Left ventricle myocardium inferior (tissue), 1 donor: ENCODE results near the gene DOCK4. TPM values are rescaled to one million over a fixed set of nuclear protein-coding genes. Genes with fewer than 3 reads are reported as not detected.
A peak's percentile ranks its signal among the peaks of the same experiment; 100 is the strongest.

ENCODE experiments used
- DNase-seq: peaks from one replicate; pipeline ENCODE4 v3.0.0-alpha.2; 2020
- H3K27ac ChIP-seq: fragments of 200-600 bp; replicated peaks from 2 replicates; pipeline ENCODE4 v1.8.0; 2021
- H3K27me3 ChIP-seq: fragments of 200-600 bp; 2 replicates; pipeline ENCODE4 v1.8.0; 2021; ENCODE audit warnings: low read depth
- H3K36me3 ChIP-seq: fragments of 200-600 bp; 2 replicates; pipeline ENCODE4 v1.8.0; 2021
- H3K4me1 ChIP-seq: fragments of 200-600 bp; 2 replicates; pipeline ENCODE4 v1.8.0; 2021
- H3K4me3 ChIP-seq: fragments of 200-600 bp; 2 replicates; pipeline ENCODE4 v1.8.0; 2021; ENCODE audit warnings: mild to moderate bottlenecking, moderate library complexity
- H3K9me3 ChIP-seq: fragments of 200-600 bp; replicated peaks from 2 replicates; pipeline ENCODE4 v1.8.0; 2021
- intact Hi-C: fragments of 100-400 bp; cut with micrococcal nuclease; formaldehyde crosslinking; loops from one replicate; pipeline ENCODE4 v1.11.0; 2022
- total RNA-seq: library from RNA; stranded (reverse); fragmentation: NEBNext Ultra II Directional; extraction: Animal tissue kit (Norgen Biotek cat#: 25700); gene quantifications from one replicate; pipeline ENCODE4 v1.2.1, GENCODE V29; 2021
- TF ChIP-seq, protein P1 (sequence below): fragments of 200-600 bp; IDR thresholded peaks from 2 replicates; pipeline ENCODE4 v1.8.0; 2021; ENCODE audit warnings: antibody characterized with exemption, mild to moderate bottlenecking, borderline replicate concordance
- donor health status: DM: no; HTN: yes; CAD: no; lungs with severe emphysema.

The DOCK4 gene
- total RNA-seq, 1 donor from 2014 or later = 15.2 TPM

DNA sequence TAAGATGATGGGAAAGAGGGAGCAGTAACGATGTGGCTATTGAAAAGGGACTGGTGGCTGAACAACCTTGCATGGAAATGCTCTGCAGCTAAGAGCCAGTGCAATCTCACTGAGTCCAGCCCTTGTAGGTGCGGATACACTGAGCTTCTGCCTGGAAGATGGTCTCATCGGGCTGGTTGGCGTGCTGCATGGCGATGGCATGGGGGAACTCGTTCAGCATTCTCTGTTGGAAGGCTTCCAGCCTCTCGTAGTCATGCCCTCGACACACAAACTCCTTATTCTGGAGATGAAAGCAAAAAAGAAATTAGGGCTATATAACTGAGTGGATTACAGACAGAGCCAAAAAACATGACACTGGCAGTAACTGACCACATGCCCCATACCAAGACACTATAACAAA, 446.2 kb downstream of the DOCK4 start:
- DNase-seq = no peak
- intact Hi-C loops = loop anchor here (10.0 kb wide), 1 partner anchor 95 kb away; no protein-coding TSS in a partner anchor
- Histone ChIP-seq H3K4me1 (peaks cover 9% of the 10 kb centered on the region), H3K36me3 (peaks cover 41% of the 10 kb centered on the region), H3K27ac (no peak overlapping the region), H3K9me3 (no peaks in the 10 kb centered on the region), H3K4me3 (no peak overlapping the region), H3K27me3 (no peaks in the 10 kb centered on the region)
- TF ChIP-seq, protein P1, sequence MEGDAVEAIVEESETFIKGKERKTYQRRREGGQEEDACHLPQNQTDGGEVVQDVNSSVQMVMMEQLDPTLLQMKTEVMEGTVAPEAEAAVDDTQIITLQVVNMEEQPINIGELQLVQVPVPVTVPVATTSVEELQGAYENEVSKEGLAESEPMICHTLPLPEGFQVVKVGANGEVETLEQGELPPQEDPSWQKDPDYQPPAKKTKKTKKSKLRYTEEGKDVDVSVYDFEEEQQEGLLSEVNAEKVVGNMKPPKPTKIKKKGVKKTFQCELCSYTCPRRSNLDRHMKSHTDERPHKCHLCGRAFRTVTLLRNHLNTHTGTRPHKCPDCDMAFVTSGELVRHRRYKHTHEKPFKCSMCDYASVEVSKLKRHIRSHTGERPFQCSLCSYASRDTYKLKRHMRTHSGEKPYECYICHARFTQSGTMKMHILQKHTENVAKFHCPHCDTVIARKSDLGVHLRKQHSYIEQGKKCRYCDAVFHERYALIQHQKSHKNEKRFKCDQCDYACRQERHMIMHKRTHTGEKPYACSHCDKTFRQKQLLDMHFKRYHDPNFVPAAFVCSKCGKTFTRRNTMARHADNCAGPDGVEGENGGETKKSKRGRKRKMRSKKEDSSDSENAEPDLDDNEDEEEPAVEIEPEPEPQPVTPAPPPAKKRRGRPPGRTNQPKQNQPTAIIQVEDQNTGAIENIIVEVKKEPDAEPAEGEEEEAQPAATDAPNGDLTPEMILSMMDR = no peak

DNA sequence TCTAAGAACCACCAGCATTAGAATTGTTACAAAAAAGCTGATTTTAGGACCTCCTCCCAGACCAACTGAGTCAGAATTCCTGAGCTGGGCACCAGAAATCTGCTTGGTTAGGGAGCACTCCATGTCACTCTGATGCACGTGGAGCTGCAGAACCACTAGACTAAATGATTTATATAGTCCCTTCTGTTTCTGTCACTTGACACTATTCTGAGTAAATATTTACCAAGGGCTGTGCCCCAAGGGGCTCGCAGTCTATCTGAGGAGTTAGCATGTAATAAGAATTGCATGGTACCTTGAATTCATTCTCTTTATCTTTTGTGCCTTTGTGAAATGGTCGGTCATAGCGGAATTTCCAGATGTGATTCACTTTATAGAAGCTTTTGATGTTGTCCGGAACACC, 447.9 kb downstream of the DOCK4 start:
- intact Hi-C loops = loop anchor here (10.0 kb wide), 2 partner anchors 656 to 736 kb away; no protein-coding TSS in a partner anchor
- no peak for DNase-seq
- Histone ChIP-seq H3K4me3 (no peak overlapping the region), H3K9me3 (no peaks in the 10 kb centered on the region), H3K27ac (no peak overlapping the region), H3K4me1 (peaks cover 3% of the 10 kb centered on the region), H3K36me3 (peaks cover 47% of the 10 kb centered on the region), H3K27me3 (no peaks in the 10 kb centered on the region)
- TF ChIP-seq, protein P1 = no peak

DNA sequence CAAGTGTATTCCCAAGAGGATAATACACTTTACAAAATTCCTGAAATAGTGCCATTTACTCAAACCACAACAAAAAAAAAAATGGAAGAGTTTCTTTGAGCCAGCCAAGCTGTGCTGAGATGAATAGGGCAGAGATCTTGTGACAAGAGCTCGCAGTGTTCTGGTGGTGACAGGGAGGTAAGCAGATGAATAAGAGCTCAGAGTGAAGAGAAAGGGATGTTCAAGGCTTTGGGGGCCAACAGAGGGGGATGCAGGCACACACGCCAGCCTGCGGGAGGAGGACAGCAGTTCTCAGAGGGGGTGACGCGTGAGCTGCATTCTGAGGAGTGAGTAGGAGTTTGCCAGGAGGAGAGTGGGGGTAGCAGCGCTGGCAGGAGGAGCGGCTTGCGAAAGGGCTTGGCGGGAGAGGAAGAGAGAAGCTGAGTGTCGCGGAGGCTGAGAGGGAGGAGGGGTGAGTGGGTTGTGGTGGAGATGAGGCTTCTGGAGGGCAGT, 449.5 kb downstream of the DOCK4 start:
- H3K4me1 ChIP-seq = no peaks in the 10 kb centered on the region
- TF ChIP-seq, protein P1 = no peak
- H3K27me3 ChIP-seq = no peaks in the 10 kb centered on the region
- no peak overlapping the region for H3K27ac ChIP-seq
- intact Hi-C loops = loop anchor here (10.0 kb wide), 2 partner anchors 658 to 738 kb away; no protein-coding TSS in a partner anchor
- H3K9me3 ChIP-seq = no peaks in the 10 kb centered on the region
- H3K4me3 ChIP-seq = peak overlapping the region; percentile 5
- DNase-seq = peak; percentile 73
- peaks cover 47% of the 10 kb centered on the region for H3K36me3 ChIP-seq

DNA sequence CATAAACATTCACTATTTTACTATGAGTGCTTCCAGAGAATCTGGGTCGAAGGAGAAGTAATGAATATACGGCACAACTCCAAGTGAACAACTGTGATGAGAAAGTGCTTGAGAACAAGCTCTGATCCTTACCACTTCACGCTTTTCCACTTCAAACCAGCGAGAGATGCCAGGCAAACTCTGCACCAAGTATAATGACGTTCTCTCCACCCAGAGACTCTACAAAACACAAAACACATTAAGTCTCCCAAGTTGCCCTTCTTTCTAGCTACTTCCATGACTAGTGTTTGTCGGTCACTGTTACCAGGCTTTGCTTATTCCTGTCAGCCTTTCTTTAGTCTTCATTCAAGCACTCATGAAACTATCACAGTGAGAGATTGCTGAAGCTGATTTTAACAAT, 450.8 kb downstream of the DOCK4 start:
- TF ChIP-seq, protein P1 = no peak
- H3K4me1 ChIP-seq = no peaks in the 10 kb centered on the region
- intact Hi-C loops = loop anchor here (10.0 kb wide), 2 partner anchors 659 to 739 kb away; no protein-coding TSS in a partner anchor
- peaks cover 44% of the 10 kb centered on the region for H3K36me3 ChIP-seq
- H3K4me3 ChIP-seq = no peak overlapping the region
- no peak overlapping the region for H3K27ac ChIP-seq
- H3K27me3 ChIP-seq = no peaks in the 10 kb centered on the region
- no peaks in the 10 kb centered on the region for H3K9me3 ChIP-seq
- DNase-seq = no peak

DNA sequence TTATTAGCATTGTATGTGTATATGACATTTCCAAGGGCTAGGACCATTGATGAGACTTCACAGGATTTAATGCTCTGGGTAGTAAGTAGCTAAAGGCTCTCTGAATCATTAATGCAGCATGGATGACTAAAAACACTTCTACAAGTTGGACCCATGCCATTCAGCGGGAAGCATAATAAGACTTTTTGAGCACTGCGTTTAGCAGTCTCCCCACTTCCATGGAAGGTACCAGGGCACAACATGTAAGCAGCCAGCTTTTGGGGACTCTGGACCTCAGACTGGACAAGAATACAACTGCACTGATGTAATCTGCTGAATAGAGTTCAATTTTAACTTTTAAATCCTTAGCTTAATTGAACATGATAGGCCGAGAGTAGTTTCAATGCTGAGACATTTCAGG, 452.2 kb downstream of the DOCK4 start:
- peaks cover 42% of the 10 kb centered on the region for H3K36me3 ChIP-seq
- no peaks in the 10 kb centered on the region for H3K4me1 ChIP-seq
- no peaks in the 10 kb centered on the region for H3K27me3 ChIP-seq
- no peak for DNase-seq
- TF ChIP-seq, protein P1 = no peak
- H3K27ac ChIP-seq = no peak overlapping the region
- H3K4me3 ChIP-seq = no peak overlapping the region
- intact Hi-C loops = loop anchor here (10.0 kb wide), 2 partner anchors 661 to 741 kb away; no protein-coding TSS in a partner anchor
- peaks cover 5% of the 10 kb centered on the region for H3K9me3 ChIP-seq
